T-helper 1 cell treated with Interleukin-12 subunit alpha and Interleukin-12 subunit beta and Interleukin-4 antibody, amounts not matched to agents 30 ng/mL and 1 ng/mL, for 36 hours (primary cell): Measurements from ENCODE around the gene RBM19. TPM values are rescaled to one million over a fixed set of nuclear protein-coding genes. Genes with fewer than 3 reads are reported as not detected.

Experiments used
- intact Hi-C: fragments of 100-400 bp; cut with micrococcal nuclease; formaldehyde crosslinking; loops from one replicate; pipeline ENCODE4 v1.15.1; 2024
- total RNA-seq: library from RNA; stranded (reverse); gene quantifications from 2 replicates; pipeline ENCODE4 v1.2.3, GENCODE V29; 2022

Gene RBM19
- total RNA-seq, 1 donor from 2014 or later, result 57.2 TPM

GRCh38 chr12:113886721-113887120, 79.4 kb downstream of the RBM19 start:
- intact Hi-C loops, result no loop called here

DNA sequence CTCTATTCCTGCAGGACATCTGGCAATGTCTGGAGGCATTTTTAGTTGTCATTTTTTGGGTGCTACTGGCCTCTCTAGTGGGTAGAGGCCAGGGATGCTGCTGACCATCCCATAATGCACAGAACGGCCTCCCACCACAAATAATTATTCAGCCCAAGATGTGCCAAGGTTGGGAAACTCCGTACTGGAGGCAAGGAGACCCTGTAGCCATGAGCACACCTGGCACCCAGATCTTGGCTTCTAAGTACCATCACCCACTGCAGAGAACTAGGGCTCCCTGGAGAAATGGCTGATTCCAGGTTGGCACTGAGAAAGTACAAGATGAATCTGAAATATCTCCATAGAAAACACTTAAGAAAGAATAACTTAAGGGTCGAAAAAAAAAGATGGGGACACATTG, 81.7 kb downstream of the RBM19 start:
- intact Hi-C loops, result no loop called here

DNA sequence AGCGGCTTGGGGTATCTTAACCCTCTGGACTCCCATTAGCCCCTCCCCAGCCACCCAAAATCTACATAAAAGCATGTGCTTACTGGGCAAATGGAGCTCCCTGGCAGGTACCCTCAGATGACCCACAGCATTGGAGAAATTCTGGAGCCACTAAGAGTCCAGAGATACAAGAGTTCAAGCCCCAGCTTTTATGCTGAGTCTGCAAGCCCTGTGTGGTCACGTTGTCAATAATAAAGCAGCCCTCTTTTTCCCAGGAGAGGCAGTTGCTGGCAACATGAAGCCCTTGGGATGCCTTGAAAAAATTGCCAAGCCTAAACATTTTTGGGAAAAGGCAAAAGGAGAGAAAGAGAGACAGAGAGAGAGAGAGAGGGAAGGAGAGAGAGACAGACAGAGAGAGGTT, 83.4 kb downstream of the RBM19 start:
- intact Hi-C loops, result no loop called here

DNA sequence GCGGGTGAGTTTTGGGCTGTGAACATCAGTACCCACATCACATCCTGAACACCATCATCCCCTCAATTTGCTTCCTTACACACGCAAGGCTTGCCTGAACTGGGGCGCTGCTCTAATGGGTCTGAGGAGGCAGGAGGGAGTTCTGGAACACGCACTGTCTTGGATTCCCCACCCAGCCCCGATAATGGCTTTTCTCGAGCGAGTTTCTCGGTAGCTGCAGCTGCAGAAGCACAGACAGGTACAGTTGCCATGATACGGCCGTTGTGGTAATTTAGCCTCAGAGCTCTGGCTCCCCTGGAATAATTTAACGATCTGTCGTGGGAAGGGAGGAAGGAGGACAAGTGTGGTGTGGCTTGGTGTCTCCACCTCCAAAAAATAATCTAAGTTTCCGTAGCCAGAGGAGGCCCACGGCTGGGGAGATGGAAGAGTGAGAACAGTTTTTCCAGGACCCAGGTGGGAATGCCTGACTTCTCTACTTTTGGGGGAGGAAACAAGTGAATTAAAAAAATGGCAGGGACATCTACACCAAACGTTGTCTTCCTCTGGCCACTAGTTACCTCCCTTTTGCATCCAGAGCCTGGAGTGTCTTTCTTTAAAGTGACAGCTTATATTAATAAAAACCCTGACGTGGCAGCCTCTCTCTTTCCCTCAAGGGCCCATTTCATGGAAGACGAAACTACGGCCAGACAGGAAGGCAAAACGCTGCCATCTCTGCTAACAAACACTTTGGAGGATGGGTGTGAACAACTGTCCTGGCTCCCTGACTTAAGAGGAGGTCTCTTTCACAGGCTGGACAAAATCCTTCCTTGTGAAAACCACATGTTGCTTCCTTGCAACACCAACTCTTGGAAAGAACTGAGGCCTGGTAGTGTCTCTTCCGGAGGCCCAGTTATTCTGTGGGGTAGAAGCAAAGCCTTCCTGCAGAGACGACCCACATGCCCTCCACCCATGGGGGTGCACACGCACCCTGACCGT, 84.8 kb downstream of the RBM19 start:
- intact Hi-C loops, result no loop called here

- intact Hi-C loops, result no loop called here
These were observed 85.8 kb downstream of the RBM19 start for GRCh38 chr12:113880326-113880725.

DNA sequence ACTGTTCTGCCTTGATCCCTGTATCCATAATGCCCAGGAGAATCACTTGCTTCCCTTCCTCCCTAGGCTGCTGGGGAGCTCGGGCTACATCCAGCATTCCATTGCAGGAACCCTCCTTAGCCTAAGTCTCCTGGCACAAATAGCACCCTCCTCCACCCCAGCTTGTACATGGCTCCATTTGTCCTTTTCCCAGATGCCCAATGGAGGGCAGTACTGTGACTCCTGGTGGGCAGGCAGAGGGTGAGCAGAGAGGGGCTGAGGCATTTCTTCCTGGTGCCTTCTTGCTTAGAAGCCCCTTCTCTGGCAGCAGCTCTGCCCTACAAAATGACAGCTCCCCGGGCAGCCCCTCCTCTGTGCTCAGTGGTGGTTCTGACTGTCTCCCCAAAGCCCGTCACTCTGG, 86.5 kb downstream of the RBM19 start:
- intact Hi-C loops, result no loop called here

- intact Hi-C loops, result no loop called here
These were observed 88.5 kb downstream of the RBM19 start for GRCh38 chr12:113877607-113878006.

GRCh38 chr12:113876160-113876559, 90.0 kb downstream of the RBM19 start:
- intact Hi-C loops, result no loop called here

GRCh38 chr12:113875691-113876090, 90.4 kb downstream of the RBM19 start:
- intact Hi-C loops, result no loop called here

DNA sequence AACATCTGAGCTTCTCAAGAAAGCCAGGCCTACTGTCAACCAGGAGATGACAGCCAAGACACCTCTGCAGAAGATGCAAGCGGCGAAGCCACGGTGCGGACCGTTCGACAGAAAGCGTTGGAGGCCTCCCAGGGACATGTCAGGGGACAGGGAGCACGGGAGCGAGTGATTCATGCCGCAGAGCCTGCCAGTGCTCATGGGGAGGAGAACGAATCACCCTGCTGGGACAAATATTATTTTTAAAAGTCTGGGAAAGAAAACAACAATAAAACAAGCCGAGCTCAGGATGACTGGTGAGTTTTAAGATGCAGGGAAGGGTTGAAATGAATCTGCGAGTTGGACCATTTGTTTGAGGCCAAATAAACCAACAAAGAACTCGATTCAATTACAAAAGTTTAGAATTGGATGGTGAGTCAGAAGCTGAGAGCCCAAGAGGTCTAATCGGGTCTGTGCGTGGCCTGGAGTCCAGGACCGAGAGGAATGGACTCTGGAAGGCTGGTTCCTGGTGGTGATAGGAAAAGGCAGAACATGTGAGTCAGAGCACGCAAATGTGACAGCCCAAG, 91.0 kb downstream of the RBM19 start:
- intact Hi-C loops, result no loop called here

GRCh38 chr12:113874326-113874725, 91.8 kb downstream of the RBM19 start:
- intact Hi-C loops, result no loop called here

DNA sequence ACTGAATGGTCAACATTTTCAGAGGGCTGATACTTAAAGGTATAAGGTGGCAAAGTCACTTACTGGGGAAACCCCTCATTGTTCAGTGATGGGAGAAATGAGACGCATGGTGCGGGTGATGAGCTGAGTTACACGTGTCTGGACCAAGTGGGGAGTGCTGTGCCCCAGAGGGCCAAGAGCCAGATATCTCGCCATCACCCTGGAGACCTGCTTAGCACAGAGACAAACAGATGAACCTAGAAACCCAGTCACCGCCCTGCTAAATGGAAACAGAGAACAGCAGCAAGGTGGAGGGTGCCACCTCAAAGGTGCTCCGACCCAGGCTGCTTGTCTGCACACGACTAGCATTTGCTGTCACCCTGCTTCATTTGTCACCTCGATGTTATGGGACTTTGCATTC, 92.4 kb downstream of the RBM19 start:
- intact Hi-C loops, result no loop called here

DNA sequence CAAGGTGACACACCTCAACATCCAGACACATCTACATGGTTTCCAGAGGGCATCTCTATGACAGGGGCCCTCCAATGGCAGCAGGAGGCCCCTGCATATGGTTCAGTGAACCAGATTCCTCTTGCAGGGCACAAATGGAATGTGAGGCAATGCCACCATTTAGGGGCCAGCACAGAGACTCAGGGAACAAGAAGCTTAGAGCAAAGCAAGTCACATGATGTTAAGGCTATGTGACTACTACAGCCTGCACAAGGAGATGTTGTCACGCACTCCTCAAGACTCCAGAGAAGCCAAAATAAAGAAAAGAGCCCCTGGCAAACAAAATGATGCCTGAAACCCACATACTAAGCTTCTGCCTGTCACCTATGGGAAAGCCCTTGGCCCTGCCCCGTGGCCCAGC, 95.2 kb downstream of the RBM19 start:
- intact Hi-C loops, result no loop called here

GRCh38 chr12:113870035-113870434, 96.1 kb downstream of the RBM19 start:
- intact Hi-C loops, result no loop called here

DNA sequence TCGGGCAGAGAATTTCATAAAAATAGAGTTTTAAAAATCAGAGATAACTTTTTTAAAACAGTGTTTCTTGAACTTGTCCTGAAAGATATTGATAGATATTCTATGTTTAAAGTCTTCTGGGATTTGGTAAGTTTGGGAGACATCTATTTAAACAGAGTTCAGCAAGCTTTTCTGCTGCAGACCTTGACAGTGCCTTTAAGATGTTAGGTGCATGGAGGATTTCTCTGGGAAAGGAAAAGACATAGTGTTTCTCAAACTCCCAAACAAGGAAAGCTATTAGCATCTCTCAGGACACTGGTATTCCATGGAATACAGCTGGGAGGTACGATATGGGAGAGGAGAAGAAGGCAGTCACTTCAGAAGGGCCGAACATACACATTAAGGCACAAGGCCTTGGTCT, 97.8 kb downstream of the RBM19 start:
- intact Hi-C loops, result no loop called here

GRCh38 chr12:113867258-113867657, 98.9 kb downstream of the RBM19 start:
- intact Hi-C loops, result no loop called here

- intact Hi-C loops, result no loop called here
These were observed 99.6 kb downstream of the RBM19 start for GRCh38 chr12:113866496-113866895.

GRCh38 chr12:113863455-113863845, 102.7 kb downstream of the RBM19 start:
- intact Hi-C loops, result no loop called here

DNA sequence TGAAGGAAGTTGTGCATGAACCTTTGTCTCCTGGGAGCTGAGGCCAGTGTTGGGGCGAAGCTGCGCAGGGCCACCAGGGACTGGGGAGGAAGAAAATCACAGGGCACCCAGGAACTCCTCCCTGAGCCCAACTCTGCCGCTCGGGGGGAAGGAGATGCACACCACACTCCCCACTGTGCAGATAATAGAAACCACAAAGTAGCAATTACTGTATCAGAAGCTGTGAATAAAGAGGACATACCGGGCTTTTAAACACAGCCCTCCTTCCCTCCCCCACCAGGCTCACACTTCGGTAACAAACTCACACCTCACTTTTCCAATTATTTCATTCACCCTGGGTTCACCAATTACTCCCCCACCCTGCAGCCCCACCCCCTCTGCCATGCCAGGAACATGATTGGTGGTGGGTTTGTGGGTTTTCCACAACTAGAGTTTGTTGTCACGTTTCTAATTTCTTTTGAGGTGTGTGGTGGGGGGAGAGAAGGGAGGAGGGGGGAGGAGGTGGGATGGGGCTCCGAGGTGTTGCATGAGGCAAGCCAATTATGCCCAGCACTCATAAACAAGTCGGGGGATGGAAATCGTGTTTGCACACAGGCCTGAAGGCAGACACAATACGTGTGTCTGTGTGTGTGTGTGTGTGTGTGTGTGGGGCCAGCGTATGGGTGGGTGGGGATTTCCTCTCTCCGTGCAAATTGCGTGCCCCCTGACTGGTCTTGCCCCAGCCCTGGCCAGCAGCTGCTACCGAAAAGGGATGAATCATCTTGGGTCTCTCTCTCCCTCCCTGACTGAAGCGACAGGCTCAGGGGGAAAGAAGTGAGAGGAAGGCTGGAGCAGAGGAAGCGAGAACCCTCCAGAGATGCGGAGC, 103.3 kb downstream of the RBM19 start:
- intact Hi-C loops, result no loop called here

DNA sequence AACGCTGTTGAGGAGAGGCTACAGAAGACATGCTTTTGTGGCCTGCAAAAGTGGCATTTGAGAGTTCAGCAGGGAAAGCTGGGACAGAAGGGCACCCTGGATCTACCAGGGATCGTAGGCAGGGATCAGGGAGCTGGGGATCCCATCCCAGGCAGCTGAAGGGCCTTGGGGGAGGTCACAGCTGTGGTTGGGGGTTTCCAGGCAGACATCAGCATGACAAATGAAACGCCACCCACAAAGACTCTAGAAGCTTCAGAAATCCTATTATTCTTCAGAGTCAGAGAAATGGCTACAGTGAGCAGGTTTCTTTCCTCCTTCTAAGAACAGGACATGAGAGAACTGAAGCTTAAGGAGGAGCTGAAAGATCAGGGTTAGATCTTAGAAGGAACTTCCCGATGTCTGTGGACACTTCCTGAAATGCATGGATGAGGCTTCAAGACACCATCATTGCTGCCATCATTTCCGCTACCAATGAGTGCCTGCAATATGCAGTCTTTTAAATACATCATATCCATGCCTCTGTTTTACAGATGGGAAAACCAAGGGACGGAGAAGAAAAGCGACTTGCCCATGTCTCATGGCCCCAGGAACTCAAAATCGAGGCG, 104.3 kb downstream of the RBM19 start:
- intact Hi-C loops, result no loop called here

GRCh38 chr12:113860950-113861349, 105.2 kb downstream of the RBM19 start:
- intact Hi-C loops, result no loop called here
